Inflammatory macrophage treated with lipopolysaccharide for 1 hour (primary cell): Measurements from ENCODE around the gene SLIT3.

Experiments used
- DNase-seq, 2 donors: peaks; one replicate each; pipeline ENCODE4 v3.0.0-alpha.2; 2020 to 2022

SLIT3 gene

DNA sequence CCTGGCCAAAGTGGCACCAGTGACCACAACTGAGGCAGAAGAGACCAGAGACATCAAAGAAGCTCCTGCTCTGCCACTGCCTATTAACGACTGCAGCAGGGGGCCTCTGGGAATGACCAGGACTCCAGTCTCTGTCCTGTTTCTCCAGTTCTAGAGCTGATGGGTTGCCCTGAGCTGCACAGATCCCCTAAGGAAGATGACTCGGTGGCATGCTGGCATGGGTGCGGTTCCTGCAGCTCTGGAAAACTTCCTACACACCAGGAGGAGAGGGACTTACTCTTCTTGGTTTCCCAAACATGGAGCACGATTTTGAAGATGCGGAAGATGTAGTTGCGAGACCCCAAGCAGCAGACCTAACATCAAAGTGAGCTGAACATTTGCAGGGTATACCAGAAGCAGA, 2.7 kb downstream of the SLIT3 start:
- DNase-seq, result no peak

- DNase-seq, result no peak
These were observed 4.4 kb downstream of the SLIT3 start for GRCh38 chr5:169296419-169297143.

DNA sequence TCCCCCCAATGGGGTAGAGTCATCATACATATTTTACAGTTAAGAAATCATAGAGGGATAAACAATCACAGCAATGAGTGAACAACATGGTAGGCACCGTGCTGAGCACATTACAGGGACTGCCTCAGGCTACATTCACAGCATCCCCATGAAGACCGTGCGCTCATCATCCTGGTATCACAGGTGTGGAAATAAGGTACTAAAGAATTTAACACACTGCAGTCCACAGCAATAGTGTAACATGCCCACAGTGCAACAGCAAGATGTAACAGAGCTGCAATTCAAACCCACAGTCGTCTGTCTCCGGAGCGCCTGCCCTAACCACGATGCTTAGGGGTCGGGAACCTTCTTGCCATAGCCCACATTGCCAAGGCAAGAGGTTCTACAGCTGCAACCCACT, 5.6 kb downstream of the SLIT3 start:
- DNase-seq, result no peak

- no peak for DNase-seq
These were observed 6.3 kb downstream of the SLIT3 start for GRCh38 chr5:169294621-169295020.

DNA sequence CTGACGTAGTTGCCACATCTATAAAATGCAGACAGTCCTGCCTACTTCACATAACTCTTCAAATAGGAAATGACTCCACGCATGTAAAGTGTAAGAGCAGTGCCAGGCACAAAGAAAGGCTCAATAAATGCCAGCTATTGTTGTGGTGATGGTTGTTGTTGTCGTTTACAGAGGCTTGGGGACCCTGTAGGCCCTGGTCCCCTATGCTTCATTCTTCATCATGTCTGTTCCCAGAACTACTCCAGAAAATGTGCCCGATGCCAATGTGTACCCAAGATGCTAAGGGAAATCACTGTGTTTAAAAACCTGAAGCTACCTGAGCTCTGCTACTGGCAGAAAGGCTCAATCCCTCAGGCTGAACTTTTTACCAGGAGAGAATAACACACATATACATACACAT, 9.1 kb downstream of the SLIT3 start:
- no peak for DNase-seq

DNA sequence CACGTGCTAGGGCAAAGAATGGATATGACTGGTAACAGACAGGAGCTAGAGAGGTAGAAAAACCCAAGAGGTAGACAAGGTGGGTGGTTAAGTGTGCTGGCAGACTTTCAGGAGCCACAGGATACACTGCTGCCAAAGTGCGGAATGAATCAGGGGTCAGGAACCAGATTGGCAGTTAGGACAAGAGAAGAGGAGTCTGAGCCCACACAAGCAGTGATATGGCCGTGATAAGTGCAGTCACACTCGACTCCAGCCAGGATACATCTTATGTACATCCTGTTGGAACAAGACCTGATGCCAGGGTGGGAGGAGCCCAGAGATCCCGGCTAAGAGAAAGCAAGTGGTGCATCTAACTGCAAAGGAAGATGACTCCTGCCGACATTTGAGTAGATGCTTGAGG, 10.0 kb downstream of the SLIT3 start:
- no peak for DNase-seq

DNA sequence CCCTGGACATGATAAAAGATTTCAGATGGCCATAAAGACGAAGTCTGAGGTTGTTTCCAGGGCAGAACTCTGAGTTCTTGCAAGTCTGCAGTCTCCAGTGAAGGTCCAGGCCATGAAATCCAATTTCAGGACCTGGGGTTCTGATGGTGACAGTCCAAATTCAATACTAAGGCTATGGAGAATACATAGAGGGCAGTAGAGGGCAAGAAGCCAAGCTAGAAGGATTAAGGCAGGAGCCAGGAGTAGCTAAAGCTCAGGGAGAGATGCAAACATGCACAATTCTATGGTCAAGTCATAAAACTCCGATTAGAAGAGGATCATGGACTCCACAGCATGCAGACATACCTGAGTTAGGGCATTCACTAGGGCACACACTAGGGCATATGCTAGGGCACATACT, 11.4 kb downstream of the SLIT3 start:
- no peak for DNase-seq

DNA sequence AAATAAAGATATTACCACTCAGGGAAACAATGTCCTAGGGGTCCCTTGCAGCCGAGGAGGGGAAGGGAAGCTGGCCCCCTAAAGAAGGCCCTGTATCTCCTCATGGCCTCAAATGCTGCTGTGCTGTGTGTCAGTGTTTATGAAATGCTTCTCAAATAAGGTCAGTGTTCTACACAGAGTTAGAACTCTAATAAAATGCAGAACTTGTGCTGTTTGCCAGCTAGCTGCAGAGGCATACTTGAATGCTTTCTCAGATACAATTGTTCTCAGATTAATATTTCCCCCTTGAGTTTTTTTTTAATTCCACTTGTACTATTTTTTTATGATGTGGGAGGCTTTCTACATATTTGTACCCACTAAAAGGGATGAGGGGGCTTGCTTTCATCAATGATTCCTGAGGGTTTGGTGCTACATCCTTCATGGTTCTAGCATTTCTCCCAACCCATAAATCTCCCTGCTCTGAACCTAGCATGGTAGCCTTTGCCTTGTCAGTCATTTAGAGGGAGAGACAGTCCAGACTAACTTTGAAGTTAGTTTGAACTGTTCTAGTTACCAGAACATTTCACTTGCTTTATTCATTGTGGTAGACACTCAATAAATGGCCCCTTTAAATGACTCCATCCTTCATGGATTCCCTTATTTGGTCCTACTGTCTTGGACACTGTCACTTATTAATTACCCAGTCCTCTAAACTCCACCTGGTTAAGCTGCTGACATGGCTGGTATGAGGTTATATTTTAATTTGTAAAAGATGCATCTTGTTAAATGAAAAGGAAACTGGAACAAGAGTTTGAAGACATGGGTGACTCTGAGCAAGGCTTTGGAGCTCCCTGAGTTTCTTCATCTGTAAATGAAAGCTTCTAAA, 12.6 kb downstream of the SLIT3 start:
- no peak for DNase-seq

DNA sequence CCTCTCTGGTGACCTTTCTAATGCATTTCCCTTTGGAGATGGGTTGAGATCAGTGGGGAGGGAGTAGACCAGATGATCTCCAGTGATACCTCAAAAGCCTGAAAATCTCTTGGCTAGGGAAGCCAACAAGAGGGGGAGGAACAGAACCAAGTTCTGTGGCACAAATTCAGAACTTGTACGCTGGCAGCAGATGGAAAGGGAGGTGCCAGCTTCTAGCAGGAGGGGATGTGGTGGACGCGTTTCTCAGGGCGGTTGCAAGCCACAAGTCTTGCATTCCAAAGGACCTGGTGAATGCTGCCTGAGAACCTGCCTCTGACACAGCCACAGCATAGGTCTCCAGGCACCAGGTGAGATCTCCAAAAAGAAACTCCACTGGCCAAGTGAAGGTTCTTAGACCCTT, 13.4 kb downstream of the SLIT3 start:
- DNase-seq, result no peak

- DNase-seq, result no peak
These were observed 14.2 kb downstream of the SLIT3 start for GRCh38 chr5:169286572-169287300.

GRCh38 chr5:169283887-169284286, 17.1 kb downstream of the SLIT3 start:
- no peak for DNase-seq

DNA sequence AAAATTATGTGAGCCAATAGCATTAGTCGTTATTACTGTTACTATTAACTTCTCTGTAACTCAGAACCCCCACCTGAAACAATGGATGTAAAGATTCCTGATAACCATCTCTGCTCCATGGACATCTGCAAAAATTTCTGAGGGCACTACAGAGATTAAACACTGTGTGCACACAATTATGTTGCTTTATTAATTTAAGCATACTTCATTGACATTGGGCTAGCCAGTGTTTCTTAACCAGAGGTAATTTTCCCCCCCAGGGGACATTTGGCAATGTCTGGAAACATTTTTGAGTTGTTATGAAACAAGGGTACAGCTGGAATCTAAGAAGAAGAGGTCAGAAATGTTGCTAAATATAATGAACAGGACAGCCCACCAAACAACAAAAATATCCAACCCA, 19.3 kb downstream of the SLIT3 start:
- DNase-seq, result no peak

GRCh38 chr5:169280696-169281095, 20.2 kb downstream of the SLIT3 start:
- no peak for DNase-seq

DNA sequence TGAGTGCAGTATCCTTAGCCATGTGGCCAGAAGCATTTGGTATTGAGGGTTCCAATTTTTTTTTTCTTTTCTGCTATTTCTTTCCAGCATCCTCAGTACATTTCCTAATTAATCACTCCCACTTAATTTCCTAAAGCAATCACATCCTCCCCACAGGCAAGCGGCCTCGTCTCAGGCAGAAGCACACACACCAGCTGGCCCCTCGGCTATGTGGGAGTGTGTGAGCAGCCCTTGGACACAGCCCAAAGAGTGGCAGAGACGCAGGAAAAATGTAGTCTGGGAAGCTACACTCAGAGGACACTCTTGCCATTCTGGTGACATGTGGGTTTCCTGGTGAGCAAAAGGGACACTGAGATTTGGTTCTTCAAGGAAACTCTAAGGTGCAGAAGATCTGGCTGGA, 20.7 kb downstream of the SLIT3 start:
- no peak for DNase-seq

DNA sequence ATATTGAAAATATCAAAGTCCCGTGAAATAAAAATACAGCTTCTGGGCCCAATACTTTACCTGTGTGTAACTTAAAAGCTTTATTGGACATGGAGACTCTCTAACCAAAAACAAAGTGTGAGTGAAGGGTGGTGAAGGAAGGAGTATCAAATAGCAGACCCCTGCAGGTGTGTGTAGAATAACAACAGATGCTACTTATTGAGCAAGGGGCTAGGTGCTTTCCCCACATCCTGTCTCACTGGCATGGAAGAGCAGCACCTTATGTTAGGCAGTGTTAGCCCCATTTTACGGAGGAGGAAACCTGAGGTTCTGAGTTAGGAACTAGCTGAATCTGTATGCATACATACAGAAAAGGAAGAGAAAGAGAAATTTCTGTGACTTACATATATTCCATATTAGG, 21.8 kb downstream of the SLIT3 start:
- DNase-seq, result no peak

- no peak for DNase-seq
These were observed 27.1 kb downstream of the SLIT3 start for GRCh38 chr5:169273881-169274280.

DNA sequence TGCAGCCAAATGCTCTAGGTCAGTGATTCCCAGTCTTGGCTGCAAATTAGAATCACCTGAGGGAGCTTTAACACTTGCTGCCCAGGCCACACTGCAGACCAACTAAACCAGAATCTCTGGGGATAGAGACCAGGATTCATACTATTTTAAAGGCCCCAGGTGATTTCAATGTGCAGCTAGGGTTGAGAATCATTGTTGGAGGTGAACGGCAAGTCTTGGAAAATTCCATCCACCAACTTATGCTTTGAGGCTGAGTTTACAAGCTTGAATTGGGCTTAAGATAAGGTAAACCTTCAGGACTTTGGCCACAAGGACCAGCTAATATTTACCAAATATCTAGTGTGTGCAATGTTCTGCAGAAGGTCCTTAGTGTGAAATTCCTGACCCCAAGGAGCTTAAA, 27.5 kb downstream of the SLIT3 start:
- no peak for DNase-seq

- no peak for DNase-seq
These were observed 28.1 kb downstream of the SLIT3 start for GRCh38 chr5:169272731-169273427.

DNA sequence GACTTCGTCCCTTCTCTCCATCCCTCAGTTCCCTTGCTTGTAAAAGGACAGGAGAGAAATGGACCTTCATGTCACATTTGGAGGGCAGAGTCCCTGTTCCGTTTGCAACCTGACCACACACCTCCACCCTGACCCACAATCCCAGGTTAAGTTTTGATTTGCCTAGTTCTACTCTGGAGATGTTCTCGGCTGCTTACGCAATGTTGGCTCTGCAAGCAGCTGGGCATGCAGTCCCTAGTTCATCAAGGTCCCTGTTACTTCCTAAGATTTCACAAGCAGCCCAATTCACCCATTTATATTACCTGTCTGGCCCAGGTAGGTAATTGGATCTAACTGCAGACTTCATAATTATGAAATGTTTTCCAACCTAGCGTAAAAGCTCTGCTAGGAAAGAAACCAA, 28.8 kb downstream of the SLIT3 start:
- no peak for DNase-seq

DNA sequence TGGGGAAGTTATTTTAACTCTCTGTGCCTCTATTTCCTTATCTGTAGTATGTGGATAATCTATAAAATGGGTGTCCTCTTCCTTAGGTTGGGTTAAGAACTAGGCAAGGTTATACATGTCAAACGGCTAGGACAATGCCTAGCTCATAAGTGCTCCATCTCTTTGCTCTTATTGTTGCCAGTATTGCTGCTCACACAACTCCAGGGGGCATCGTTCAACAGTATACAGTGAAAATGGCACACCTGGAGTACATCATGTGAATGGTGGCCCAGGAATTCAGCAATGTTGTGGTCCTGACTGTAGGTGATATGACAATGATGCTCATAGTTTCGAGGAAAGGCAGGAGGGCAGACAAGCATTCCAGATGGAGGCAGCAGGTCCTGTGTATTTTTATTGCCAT, 30.1 kb downstream of the SLIT3 start:
- DNase-seq, result no peak

DNA sequence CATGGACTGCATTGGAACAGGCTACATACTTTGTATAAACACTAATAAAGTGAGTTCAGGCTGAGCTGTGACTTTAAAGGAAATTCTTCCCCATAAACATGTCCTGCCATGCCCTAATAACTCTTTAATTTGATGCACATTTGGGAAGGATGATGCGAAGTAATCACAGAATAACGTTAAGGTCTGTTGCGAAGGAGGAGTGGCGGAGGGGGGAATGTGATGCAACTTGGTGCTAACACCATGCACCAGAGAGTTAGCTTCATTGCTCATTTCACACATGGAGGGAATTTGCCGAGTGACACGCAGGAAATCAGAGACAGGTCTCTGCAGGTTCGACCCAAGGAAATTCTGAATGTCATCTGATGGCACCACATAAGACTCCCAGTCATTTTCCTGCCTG, 32.9 kb downstream of the SLIT3 start:
- DNase-seq, result no peak

DNA sequence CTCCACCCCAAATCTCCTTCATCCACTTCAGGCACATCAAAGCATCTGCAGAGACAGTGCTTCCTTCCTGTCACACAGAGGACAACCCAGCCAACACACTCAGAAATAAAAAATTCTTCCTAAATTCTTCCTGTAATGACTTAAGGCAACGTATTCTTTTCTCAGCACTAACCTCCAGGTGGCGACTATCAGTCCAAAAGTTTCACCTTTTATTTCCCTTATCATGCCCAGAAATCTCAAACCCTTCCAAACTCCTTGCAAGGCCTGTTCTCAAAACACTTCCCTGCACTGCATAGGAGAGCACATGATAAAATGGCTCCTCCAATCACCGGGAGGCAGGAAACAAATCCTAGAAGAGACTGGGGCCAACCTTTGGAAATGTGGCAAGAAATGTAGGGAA, 35.1 kb downstream of the SLIT3 start:
- no peak for DNase-seq

- no peak for DNase-seq
These were observed 37.3 kb downstream of the SLIT3 start for GRCh38 chr5:169263591-169263990.
